ENCODE data around the gene MOV10L1. TPM values are rescaled to one million over a fixed set of nuclear protein-coding genes. Genes with fewer than 3 reads are reported as not detected.

Gene MOV10L1
- total and polyA plus RNA-seq, 9 of the 15 experiments (the other 6 are each of a cell fraction or from before 2014, with no cell fraction given), result 0.06 to 0.43 (median 0.15) TPM

DNA sequence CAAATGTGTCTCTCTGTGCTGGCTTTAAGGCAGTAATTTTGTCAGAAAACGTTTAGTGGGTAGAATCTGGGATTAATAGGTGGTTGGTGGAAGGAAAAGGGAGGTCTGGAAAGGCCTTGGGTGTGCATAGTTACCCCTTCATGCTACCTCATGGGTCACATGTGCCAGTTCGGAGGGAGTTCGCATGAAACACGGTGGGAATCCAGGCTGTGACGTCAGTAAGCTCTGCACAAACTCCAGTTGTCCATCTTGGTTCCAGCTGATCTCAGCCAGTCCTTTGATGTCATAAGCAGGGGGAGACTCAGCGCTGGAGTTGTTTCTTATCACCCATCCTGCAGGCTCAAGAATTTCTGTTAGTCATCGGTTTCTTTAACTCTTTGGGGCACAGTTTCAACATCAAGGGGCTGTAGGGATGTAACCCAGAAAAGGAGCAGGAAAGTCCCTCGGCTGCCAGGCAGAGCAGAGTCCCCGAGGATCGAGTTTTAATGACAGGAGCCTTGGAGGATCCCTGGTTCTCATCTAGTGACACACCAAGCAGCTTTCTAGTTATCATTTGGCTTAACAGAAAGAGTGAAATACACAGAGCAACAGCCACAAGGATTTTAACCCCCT lies 28.9 kb downstream of the MOV10L1 start (continued):
- TF ChIP-seq EP400 (IDR thresholded peaks at IDR 0.05) (peak; percentile 57), ZNF212 (CRISPR knock-in tag; IDR thresholded peaks at IDR 0.05) (no peak), HDAC1 (IDR thresholded peaks at IDR 0.05) (peak in 1 of 2 experiments; percentile 58; a peak in 1 of 4 replicates), GABPB1 (CRISPR knock-in tag; IDR thresholded peaks at IDR 0.05) (0 out of 2 replicates have a peak, but pooled peaks have one; percentile 40), HNRNPLL (IDR thresholded peaks at IDR 0.05; ENCODE audit: low read depth, low read length, poor library complexity, severe bottlenecking) (no peak)
- TF ChIP-seq, protein P1, sequence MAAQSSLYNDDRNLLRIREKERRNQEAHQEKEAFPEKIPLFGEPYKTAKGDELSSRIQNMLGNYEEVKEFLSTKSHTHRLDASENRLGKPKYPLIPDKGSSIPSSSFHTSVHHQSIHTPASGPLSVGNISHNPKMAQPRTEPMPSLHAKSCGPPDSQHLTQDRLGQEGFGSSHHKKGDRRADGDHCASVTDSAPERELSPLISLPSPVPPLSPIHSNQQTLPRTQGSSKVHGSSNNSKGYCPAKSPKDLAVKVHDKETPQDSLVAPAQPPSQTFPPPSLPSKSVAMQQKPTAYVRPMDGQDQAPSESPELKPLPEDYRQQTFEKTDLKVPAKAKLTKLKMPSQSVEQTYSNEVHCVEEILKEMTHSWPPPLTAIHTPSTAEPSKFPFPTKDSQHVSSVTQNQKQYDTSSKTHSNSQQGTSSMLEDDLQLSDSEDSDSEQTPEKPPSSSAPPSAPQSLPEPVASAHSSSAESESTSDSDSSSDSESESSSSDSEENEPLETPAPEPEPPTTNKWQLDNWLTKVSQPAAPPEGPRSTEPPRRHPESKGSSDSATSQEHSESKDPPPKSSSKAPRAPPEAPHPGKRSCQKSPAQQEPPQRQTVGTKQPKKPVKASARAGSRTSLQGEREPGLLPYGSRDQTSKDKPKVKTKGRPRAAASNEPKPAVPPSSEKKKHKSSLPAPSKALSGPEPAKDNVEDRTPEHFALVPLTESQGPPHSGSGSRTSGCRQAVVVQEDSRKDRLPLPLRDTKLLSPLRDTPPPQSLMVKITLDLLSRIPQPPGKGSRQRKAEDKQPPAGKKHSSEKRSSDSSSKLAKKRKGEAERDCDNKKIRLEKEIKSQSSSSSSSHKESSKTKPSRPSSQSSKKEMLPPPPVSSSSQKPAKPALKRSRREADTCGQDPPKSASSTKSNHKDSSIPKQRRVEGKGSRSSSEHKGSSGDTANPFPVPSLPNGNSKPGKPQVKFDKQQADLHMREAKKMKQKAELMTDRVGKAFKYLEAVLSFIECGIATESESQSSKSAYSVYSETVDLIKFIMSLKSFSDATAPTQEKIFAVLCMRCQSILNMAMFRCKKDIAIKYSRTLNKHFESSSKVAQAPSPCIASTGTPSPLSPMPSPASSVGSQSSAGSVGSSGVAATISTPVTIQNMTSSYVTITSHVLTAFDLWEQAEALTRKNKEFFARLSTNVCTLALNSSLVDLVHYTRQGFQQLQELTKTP (IDR thresholded peaks at IDR 0.05; ENCODE audit: low read depth in 1 of 2, partially characterized antibody in 2 of 2), result peak in 1 of 2 experiments; percentile 49
- TF ChIP-seq, protein P2, sequence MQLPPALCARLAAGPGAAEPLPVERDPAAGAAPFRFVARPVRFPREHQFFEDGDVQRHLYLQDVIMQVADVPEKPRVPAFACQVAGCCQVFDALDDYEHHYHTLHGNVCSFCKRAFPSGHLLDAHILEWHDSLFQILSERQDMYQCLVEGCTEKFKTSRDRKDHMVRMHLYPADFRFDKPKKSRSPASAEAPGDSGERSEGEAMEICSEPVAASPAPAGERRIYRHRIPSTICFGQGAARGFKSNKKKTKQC (CRISPR knock-in tag; IDR thresholded peaks at IDR 0.05), result 0 out of 2 replicates have a peak, but pooled peaks have one; percentile 30
- TF ChIP-seq, protein P3, sequence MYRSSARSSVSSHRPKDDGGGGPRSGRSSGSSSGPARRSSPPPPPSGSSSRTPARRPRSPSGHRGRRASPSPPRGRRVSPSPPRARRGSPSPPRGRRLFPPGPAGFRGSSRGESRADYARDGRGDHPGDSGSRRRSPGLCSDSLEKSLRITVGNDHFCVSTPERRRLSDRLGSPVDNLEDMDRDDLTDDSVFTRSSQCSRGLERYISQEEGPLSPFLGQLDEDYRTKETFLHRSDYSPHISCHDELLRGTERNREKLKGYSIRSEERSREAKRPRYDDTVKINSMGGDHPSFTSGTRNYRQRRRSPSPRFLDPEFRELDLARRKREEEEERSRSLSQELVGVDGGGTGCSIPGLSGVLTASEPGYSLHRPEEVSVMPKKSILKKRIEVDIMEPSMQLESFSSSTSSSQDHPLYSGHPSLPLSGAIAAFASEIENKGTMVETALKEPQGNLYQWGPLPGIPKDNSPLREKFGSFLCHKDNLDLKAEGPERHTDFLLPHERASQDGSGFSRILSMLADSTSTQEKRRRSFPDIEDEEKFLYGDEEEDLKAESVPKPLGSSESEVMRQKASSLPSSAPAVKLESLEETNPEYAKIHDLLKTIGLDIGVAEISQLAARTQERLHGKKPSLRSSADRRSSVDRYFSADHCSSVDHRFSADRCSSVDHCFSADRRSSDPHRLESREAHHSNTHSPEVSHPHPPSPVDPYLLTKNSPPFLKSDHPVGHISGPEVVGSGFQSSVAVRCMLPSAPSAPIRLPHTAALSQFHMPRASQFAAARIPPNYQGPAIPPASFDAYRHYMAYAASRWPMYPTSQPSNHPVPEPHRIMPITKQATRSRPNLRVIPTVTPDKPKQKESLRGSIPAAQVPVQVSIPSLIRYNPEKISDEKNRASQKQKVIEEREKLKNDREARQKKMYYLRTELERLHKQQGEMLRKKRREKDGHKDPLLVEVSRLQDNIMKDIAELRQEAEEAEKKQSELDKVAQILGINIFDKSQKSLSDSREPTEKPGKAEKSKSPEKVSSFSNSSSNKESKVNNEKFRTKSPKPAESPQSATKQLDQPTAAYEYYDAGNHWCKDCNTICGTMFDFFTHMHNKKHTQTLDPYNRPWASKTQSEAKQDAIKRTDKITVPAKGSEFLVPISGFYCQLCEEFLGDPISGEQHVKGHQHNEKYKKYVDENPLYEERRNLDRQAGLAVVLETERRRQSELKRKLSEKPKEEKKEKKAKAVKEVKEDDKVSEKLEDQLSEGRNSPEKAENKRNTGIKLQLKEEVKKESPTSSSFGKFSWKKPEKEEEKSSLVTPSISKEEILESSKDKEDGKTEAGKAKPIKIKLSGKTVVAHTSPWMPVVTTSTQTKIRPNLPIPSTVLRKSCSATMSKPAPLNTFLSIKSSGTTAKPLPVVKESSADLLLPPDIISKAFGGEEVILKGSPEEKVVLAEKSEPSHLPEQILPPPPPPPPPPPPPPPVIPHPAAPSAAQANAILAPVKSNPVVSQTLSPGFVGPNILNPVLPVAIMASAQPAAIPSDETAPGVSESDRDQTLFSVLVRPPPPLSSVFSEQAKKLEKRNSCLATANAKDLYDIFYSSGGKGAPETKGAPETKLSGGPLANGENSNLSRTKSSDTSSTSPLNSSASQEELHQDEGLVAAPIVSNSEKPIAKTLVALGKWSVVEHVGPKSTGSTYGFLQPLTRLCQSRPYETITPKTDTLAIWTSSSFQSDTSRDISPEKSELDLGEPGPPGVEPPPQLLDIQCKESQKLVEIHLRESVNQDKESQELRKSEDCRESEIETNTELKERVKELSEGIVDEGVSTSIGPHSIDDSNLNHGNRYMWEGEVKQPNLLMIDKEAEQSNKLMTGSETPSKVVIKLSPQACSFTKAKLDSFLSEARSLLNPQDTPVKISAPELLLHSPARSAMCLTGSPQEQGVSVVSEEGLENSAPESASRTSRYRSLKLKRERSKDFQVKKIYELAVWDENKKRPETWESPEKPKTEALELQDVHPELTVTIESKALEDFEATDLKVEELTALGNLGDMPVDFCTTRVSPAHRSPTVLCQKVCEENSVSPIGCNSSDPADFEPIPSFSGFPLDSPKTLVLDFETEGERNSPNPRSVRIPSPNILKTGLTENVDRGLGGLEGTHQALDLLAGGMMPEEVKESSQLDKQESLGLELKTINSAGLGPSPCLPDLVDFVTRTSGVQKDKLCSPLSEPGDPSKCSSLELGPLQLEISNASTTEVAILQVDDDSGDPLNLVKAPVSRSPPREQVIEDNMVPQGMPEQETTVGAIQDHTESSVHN (IDR thresholded peaks at IDR 0.05; ENCODE audit: borderline replicate concordance in 1 of 2, low read depth in 1 of 2), result peak in 1 of 2 experiments; percentile 98; a peak in 2 of 4 replicates
- TF ChIP-seq, protein P4, sequence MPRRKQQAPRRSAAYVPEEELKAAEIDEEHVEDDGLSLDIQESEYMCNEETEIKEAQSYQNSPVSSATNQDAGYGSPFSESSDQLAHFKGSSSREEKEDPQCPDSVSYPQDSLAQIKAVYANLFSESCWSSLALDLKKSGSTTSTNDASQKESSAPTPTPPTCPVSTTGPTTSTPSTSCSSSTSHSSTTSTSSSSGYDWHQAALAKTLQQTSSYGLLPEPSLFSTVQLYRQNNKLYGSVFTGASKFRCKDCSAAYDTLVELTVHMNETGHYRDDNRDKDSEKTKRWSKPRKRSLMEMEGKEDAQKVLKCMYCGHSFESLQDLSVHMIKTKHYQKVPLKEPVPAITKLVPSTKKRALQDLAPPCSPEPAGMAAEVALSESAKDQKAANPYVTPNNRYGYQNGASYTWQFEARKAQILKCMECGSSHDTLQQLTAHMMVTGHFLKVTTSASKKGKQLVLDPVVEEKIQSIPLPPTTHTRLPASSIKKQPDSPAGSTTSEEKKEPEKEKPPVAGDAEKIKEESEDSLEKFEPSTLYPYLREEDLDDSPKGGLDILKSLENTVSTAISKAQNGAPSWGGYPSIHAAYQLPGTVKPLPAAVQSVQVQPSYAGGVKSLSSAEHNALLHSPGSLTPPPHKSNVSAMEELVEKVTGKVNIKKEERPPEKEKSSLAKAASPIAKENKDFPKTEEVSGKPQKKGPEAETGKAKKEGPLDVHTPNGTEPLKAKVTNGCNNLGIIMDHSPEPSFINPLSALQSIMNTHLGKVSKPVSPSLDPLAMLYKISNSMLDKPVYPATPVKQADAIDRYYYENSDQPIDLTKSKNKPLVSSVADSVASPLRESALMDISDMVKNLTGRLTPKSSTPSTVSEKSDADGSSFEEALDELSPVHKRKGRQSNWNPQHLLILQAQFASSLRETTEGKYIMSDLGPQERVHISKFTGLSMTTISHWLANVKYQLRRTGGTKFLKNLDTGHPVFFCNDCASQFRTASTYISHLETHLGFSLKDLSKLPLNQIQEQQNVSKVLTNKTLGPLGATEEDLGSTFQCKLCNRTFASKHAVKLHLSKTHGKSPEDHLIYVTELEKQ (CRISPR knock-in tag; IDR thresholded peaks at IDR 0.05), result no peak

Measured in K562 (cell line).